ENCODE measurements around the gene CABP7.

Gene CABP7

GRCh38 chr22:29729161-29729560 is 9.4 kb downstream of the CABP7 start:
- TF ChIP-seq Cebpa-rat (IDR thresholded peaks at IDR 0.05): no peak
- Histone ChIP-seq H3K4me1 (peaks cover 27% of the 10 kb centered on the region), H3K4me2 (no peak overlapping the region)

GRCh38 chr22:29731058-29731850 is 11.5 kb downstream of the CABP7 start:
- TF ChIP-seq Cebpa-rat (IDR thresholded peaks at IDR 0.05): no peak
- no peak overlapping the region for H3K9ac ChIP-seq
- peaks cover 20% of the 10 kb centered on the region; the same call in 1 of the 2 replicates for H3K27me3 ChIP-seq
- H3K36me3 ChIP-seq: peaks cover 12% of the 10 kb centered on the region; the same call in 1 of the 2 replicates
- no peak overlapping the region for H3K4me2 ChIP-seq
- no peak overlapping the region for H3K27ac ChIP-seq
- H4K20me1 ChIP-seq: peaks cover 23% of the 10 kb centered on the region
- peaks cover 42% of the 10 kb centered on the region for H3K4me1 ChIP-seq
- no peaks in the 10 kb centered on the region for H3K9me3 ChIP-seq
- H3K4me3 ChIP-seq: no peak overlapping the region

More at GRCh38 chr22:29729161-29729560, 9.4 kb downstream of the CABP7 start:
- H3K27ac ChIP-seq: no peak overlapping the region
- no peak overlapping the region for H3K9ac ChIP-seq
- peaks cover 18% of the 10 kb centered on the region for H3K27me3 ChIP-seq
- H4K20me1 ChIP-seq: peaks cover 25% of the 10 kb centered on the region
- H3K9me3 ChIP-seq: no peaks in the 10 kb centered on the region
- no peak overlapping the region for H3K4me3 ChIP-seq
- peaks cover 12% of the 10 kb centered on the region; the same call in 1 of the 2 replicates for H3K36me3 ChIP-seq

- H3K27me3 ChIP-seq: peaks cover 20% of the 10 kb centered on the region; the same call in 1 of the 2 replicates
- peaks cover 45% of the 10 kb centered on the region for H3K4me1 ChIP-seq
- no peaks in the 10 kb centered on the region for H3K9me3 ChIP-seq
- TF ChIP-seq Cebpa-rat (IDR thresholded peaks at IDR 0.05): no peak
- H3K36me3 ChIP-seq: peaks cover 12% of the 10 kb centered on the region; the same call in 1 of the 2 replicates
- H4K20me1 ChIP-seq: peaks cover 17% of the 10 kb centered on the region
- H3K9ac ChIP-seq: no peak overlapping the region; the same call in 1 of the 2 replicates
- H3K4me2 ChIP-seq: peak overlapping the region; percentile 80
- peak overlapping the region; percentile 59; the same call in 1 of the 2 replicates for H3K27ac ChIP-seq
- no peak overlapping the region for H3K4me3 ChIP-seq
These were observed 13.1 kb downstream of the CABP7 start for GRCh38 chr22:29732883-29733282.

- Histone ChIP-seq H3K4me2 (peak overlapping the region; percentile 80), H3K4me1 (peaks cover 52% of the 10 kb centered on the region), H4K20me1 (peaks cover 17% of the 10 kb centered on the region), H3K27ac (peak overlapping the region; percentile 59), H3K27me3 (peaks cover 20% of the 10 kb centered on the region; the same call in 1 of the 2 replicates), H3K9me3 (no peaks in the 10 kb centered on the region), H3K4me3 (no peak overlapping the region), H3K36me3 (peaks cover 12% of the 10 kb centered on the region; the same call in 1 of the 2 replicates), H3K9ac (peak overlapping the region; percentile 6; the same call in 1 of the 2 replicates)
- TF ChIP-seq Cebpa-rat (IDR thresholded peaks at IDR 0.05): no peak
These were observed 13.8 kb downstream of the CABP7 start for GRCh38 chr22:29733362-29734201.

- Histone ChIP-seq H3K27me3 (peaks cover 20% of the 10 kb centered on the region; the same call in 1 of the 2 replicates), H4K20me1 (peaks cover 17% of the 10 kb centered on the region), H3K4me2 (peak overlapping the region; percentile 80), H3K9me3 (no peaks in the 10 kb centered on the region), H3K9ac (peak overlapping the region; percentile 6; the same call in 1 of the 2 replicates), H3K27ac (peak overlapping the region; percentile 59), H3K36me3 (peaks cover 18% of the 10 kb centered on the region), H3K4me1 (peaks cover 60% of the 10 kb centered on the region), H3K4me3 (no peak overlapping the region)
- TF ChIP-seq Cebpa-rat (IDR thresholded peaks at IDR 0.05): no peak
These were observed 14.6 kb downstream of the CABP7 start for GRCh38 chr22:29734406-29734805.

GRCh38 chr22:29734838-29735237 is 15.0 kb downstream of the CABP7 start:
- Histone ChIP-seq H3K4me3 (no peak overlapping the region), H3K4me1 (peaks cover 64% of the 10 kb centered on the region), H3K9me3 (no peaks in the 10 kb centered on the region), H3K27me3 (peaks cover 20% of the 10 kb centered on the region; the same call in 1 of the 2 replicates), H3K27ac (0 out of 2 replicates have a peak overlapping the region, but pooled peaks have one; percentile 35), H3K9ac (no peak overlapping the region), H3K36me3 (peaks cover 23% of the 10 kb centered on the region), H4K20me1 (peaks cover 17% of the 10 kb centered on the region), H3K4me2 (peak overlapping the region; percentile 80)
- TF ChIP-seq Cebpa-rat (IDR thresholded peaks at IDR 0.05): no peak

- no peak for TF ChIP-seq Cebpa-rat (IDR thresholded peaks at IDR 0.05)
- 0 out of 2 replicates have a peak overlapping the region, but pooled peaks have one; percentile 35 for H3K27ac ChIP-seq
- H3K9ac ChIP-seq: no peak overlapping the region
- peaks cover 20% of the 10 kb centered on the region; the same call in 1 of the 2 replicates for H3K27me3 ChIP-seq
- H3K4me1 ChIP-seq: peaks cover 70% of the 10 kb centered on the region
- H3K4me3 ChIP-seq: no peak overlapping the region
- peaks cover 17% of the 10 kb centered on the region for H4K20me1 ChIP-seq
- peaks cover 26% of the 10 kb centered on the region for H3K36me3 ChIP-seq
- H3K4me2 ChIP-seq: peak overlapping the region; percentile 80
- no peaks in the 10 kb centered on the region for H3K9me3 ChIP-seq
These were observed 15.6 kb downstream of the CABP7 start for GRCh38 chr22:29735416-29735815.

- Histone ChIP-seq H3K27ac (peak overlapping the region; percentile 91), H3K4me1 (peaks cover 88% of the 10 kb centered on the region), H3K9me3 (no peaks in the 10 kb centered on the region), H3K36me3 (peaks cover 31% of the 10 kb centered on the region), H3K4me3 (peak overlapping the region; percentile 45), H3K27me3 (peaks cover 20% of the 10 kb centered on the region; the same call in 1 of the 2 replicates), H3K9ac (peak overlapping the region; percentile 77), H4K20me1 (peaks cover 17% of the 10 kb centered on the region), H3K4me2 (peak overlapping the region; percentile 93)
- no peak for TF ChIP-seq Cebpa-rat (IDR thresholded peaks at IDR 0.05)
These were observed 17.7 kb downstream of the CABP7 start for GRCh38 chr22:29737251-29738117.

Measured in BLaER1 (cell line).